HG03064 (cell line): ENCODE results near the gene KLHDC3.

ENCODE experiments used
- ATAC-seq: cut with Tn5 transposase; IDR thresholded peaks from one replicate; pipeline ENCODE4 v1.9.1; 2021; ENCODE audit warnings: low read depth; ENCODE audit not compliant: unreplicated experiment

KLHDC3 gene

GRCh38 chr6:43053545-43054205 is 39.6 kb downstream of the KLHDC3 start, which contains the start of gene CUL7:
CUL7 (minus strand) TSS chr6:43053851; CDS start chr6:43052788, 1,063 bp downstream.
- ATAC-seq = peak; percentile 61

DNA sequence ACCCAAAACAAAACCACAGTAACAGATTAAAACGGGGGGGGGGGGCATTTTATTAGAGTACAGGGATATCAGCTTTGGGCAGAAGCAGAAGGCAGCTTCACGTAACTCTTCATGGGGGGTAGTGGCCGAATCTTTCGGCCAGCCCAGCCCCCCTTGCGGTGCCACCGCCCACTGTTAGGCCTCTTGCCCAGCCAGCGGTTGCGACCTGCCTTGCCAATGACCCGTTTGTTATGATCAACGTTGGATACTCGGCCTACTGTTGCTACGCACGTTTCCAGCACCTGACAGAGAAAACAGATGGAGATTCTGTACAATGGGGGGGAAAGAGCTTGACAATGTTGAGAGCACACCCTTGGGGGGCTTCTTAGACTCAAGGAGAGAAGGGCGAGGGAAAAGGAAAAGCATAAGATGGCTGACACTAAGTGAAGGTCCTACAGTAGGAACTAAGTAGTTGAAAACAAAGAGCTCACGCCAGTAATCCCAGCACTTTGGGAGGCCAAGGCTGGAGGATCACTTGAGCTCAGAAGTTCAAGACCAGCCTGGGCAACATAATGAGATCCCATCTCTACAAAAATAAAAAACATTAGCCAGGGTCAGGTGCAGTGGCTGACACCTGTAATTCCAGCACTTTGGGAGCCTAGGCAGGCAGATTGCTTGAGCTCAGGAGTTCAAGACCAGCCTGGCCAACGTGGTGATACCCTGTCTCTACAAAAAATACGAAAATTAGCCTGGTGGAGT is 40.3 kb downstream of the KLHDC3 start:
- ATAC-seq = no peak

- ATAC-seq = no peak
These were observed 41.9 kb downstream of the KLHDC3 start for GRCh38 chr6:43055966-43056365.

DNA sequence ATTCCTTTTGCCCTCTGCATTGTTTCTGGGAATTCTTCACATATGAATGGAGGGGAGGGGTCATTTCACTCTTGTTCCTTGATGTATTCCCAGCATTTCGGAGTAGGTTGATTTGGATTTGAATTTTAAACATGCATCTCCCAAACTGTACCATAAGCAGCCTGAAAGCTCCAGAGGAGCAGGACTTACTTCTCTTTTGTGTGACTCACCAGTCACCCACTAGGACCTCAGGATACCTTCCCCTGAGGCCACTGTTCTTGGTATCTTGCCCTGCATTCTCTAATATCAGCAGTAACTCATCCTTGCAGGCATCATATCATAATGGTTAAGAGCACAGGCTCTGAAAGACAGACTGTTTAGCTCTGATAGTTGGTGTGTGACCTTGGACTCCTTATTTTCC is 44.5 kb downstream of the KLHDC3 start:
- no peak for ATAC-seq

GRCh38 chr6:43059168-43060033 is 45.4 kb downstream of the KLHDC3 start, which contains the start of the genes KLC4 and MRPL2:
KLC4 (plus strand) TSS chr6:43059631; CDS start chr6:43061336, 1,705 bp downstream.
MRPL2 (minus strand) TSS chr6:43059434; CDS start chr6:43059381, 53 bp downstream.
- ATAC-seq = peak; percentile 85

DNA sequence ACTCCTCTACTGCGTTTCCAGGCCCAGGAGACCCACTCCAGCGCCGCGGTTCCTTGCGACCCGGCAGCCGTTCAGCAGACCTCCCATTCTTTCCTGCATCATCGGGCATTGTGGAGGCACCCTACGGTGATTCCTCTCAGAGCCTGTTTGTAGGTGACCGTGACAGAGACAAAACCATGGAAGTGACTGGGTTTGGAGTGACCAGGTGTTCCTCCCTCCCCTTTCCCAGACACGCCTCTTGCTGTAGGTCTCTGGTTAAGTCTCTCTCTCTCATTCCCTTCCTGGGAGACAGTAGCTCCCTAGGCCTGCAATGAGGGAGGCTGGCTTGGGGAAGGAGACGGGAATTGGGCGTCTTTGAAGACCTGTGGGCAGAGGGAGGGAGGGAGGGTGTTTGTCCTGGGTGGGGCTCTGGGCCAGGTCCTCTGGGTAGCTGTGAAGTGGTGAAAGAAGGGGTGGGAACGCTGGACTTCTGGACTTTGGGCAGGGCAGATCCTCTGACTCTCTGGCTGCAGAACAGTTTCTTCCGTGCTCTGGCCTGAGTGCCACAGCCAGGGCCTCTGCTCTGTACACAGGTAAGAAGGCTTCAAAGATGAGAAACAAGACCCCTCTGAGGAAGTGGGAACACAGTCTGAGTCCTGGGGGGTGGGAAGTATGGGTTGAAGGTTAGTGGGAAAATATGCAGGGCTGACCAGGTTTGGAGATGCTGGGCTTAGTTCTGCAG is 46.1 kb downstream of the KLHDC3 start:
- ATAC-seq = no peak

DNA sequence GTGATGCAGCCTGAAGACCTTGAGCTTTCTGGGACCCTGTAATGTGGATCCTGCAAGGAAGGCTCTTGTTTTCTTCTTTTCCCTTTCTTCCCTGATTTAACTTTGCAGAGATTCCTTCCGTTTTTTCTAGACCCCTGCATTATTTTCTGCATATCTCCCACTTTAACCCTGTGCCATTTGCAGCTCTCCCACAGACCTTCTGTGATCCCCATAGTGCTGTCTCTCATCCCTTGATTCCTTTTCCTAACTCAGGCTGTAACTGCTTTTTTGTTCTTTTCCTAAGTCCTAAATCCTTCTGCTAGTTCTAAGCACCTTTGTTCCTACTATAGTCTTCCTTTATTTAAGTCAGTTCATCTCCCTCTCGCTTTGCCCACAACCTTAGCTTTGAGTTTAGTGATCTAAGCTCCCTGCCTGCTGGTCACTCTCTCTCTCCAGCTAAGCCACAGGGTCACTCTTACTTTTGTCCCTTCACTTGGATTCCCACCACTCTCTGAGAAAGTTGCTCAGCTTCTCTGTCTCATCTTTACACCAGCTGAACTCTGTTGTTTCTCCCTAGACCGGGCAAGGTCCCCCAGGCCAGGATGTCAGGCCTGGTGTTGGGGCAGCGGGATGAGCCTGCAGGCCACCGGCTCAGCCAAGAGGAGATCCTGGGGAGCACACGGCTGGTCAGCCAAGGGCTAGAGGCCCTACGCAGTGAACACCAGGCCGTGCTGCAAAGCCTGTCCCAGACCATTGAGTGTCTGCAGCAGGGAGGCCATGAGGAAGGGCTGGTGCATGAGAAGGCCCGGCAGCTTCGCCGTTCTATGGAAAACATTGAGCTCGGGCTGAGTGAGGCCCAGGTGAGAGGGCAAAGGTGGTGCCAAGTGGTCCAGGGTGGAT is 46.9 kb downstream of the KLHDC3 start:
- ATAC-seq = no peak

- no peak for ATAC-seq
These were observed 47.8 kb downstream of the KLHDC3 start for GRCh38 chr6:43061861-43062260.

- ATAC-seq = no peak
These were observed 48.8 kb downstream of the KLHDC3 start for GRCh38 chr6:43062818-43063217.

DNA sequence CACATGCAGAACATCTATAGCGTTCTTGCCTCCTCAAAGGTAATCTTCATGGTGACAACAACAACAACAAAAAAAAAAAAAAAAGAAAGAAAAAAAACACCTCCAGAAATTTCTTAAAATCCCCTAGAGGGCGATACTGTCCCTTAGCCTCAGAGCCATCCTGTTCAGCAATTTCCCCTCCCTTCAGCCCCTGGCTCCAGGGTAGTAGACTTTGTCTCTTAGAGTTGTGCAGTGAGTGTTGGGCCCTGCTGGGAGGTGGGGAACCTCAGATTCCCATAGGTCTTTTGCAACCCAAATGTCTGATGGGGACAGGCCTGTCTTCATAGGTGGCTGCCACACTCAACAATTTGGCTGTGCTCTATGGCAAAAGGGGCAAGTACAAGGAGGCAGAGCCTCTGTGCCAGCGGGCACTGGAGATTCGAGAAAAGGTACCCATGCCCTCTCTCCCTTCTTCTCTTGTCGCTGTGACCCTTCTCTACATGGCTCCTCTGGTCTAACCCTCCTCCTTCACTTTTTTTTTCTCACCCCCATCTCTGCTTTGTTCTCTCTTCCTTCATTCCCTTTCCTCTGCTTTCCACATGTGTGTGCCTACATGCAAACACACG is 56.1 kb downstream of the KLHDC3 start:
- ATAC-seq = no peak
